Limb (tissue), 2 donors: Measurements from ENCODE around the gene GTF2H4.
"Not testable (repeated sequence)": the region's sequence is repeated elsewhere in the genome, so short reads cannot be mapped to it uniquely, and the experiment has no call there.

ENCODE experiments used
- DNase-seq, 2 donors: peaks; one replicate each; pipeline ENCODE4 v3.0.0-alpha.2; 2016; ENCODE audit errors: extremely low spot score in 2 of 2

GTF2H4 gene

DNA sequence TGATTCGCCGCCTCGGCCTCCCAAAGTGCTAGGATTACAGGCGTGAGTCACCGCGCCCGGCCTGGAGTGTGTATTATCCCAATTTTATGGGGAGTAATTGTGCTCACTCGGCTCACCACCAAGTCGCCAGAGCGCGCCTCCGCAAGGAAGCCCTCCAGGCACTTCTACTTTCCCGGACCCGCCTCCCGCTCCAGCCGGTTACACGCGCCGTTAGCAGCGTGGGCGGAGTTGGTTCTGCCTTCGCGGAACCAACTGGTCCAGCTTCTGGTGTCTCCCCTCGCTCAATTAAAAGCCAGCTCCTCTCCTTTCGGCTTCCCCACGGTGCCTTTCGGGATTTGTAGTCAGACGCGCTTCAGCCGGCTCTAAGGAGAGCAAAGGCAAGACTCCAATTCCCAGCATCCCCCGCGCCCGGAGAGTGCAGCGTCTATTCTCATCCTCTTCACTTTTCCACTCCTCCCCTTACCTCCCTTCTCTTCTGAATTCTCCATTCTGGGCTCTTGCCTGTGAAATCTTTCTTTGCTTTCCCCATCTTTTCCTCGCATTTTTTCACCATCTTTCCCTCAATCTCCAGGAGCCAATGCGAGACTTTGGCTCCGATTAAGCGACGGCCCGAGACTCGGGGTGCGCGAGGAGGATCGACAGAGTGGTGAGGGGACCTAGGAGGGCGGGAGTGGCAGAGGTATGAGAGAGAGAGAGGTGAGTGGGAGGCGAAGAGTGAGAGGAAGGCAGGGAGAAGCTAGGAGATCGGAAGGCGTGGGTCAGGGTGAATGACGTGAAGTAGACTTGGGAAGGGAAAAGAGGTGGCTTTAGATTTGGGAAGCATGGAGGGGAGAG, at the start of gene GTF2H4:
TSS of gene GTF2H4 (plus strand) at position 450 of the 834 bp plus-strand sequence.
- peak; percentile 95 to 99 for DNase-seq

DNA sequence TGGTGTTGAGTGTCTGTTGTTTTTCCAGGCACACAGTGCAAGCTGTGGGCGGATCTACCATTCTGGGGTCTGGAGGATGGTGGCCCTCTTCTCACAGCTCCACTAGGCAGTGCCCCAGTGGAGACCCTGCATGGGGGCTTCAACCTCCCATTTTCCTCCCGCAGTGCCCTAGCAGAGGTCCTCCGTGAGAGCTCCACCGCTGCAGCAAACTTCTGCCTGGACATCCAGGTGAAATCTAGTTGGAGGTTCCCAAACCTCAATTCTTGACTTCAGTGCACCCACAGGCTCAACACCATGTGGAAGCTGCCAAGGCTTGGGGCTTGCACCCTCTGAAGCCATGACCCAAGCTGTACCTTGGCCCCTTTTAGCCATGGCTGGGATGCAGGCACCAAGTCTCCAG, 48.3 kb upstream of the GTF2H4 start:
- DNase-seq = not testable (repeated sequence)

DNA sequence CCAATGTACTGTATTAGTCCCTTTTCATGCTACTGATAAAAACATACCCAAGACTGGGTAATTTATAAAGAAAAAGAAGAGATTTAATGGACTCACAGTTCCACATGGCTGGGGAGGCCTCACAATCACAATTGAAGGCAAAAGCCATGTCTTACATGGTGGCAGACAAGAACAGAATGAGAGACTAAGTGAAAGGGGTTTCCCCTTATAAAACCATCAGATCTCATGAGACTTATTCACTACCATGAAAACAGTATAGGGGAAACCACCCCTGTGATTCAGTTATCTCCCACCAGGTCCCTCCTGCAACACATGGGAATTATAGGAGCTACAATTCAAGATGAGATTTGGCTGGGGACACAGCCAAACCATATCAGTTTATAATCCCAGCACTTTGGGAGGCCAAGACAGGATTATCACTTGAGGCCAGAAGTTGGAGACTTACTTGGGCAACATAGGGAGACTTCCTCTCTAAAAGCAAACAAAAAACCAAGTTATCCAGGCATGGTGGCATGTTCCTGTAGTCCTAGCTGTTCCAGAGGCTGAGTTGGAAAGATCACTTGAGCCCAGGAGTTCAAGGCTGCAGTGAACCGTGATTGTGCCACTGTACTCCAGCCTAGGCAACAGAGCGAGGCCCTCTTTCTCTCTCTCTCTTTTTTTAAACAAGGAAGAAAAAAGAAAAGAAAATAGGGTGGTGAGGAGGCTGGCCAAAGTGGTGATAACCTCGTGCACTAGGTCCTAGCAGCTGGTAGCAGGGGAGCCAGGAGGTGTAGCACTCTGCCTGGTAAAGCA, 46.6 kb upstream of the GTF2H4 start:
- no peak for DNase-seq

DNA sequence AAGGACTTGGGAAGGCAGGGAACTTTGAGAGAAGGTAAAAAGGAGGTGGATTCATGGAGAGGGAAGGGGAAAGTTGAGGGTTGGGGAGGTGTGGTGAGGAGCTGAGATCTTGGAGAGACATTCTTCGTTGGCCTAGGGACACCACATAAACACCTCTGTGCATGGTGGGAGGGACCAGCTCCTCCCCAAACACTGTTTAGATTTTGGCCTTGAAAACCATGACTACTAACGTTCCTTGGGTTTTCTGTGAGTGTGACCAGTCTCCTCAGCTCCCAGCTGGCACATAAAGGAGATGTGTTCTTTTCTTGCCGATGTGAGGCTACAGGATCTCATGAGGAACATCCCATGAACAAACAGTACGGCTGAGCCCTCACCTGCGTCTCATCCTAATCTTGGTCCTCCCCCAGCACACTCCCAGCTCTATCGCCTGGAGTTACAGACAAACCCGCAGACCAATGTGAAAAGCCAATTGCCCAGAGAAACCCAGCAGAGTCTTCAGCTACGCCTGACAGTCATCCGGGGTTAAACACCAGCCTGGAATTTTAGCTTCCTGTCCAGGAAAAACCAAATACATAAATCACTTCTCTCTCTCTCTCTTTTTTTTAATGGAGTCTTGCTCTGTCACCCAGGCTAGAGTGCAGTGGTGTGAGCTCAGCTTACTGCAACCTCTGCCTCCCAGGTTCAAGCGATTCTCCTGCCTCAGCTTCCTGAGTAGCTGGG, 45.7 kb upstream of the GTF2H4 start:
- DNase-seq = no peak

DNA sequence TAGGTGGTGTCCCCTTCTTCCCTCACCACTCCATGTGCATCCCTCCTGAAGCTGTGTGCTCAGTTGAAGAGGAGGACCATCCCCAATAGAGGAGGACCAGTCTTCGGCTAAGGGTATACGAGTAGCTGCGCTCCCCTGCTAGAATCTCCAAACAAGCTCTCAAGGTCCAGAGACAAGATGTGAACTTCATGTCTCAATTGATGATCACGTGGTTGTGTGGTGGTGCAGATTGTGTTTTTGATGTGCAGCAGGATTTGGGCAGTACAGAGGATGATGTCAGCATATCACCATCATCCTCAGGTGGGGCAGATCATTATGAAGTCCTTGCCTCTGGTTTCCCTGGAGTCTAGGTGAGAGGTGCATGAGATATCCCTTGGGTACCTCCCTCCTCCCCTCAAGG, 43.7 kb upstream of the GTF2H4 start:
- no peak for DNase-seq

DNA sequence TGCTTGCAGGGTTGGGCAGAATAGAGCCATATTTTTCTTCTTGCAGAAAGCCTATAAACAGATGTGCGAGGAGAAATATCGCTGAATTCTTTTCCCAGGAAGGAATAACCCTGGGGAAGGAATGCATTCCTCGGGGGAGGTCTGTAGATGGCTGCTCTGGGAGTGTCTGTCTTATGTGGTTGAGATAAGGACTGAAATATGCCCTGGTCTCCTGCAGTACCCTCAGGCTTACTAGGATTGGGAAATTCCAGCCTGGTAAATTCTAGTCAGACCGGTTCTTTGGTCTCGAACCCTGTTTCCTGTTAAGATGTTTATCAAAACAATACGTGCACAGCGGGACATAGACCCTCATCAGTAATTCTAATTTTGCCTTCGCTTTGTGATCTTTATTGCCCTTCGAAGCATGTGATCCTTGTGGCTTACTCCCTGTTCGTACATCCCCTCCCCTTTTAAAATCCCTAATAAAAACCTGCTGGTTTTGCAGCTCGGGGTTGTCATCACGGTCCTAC, 38.7 kb upstream of the GTF2H4 start:
- DNase-seq = not testable (repeated sequence)

DNA sequence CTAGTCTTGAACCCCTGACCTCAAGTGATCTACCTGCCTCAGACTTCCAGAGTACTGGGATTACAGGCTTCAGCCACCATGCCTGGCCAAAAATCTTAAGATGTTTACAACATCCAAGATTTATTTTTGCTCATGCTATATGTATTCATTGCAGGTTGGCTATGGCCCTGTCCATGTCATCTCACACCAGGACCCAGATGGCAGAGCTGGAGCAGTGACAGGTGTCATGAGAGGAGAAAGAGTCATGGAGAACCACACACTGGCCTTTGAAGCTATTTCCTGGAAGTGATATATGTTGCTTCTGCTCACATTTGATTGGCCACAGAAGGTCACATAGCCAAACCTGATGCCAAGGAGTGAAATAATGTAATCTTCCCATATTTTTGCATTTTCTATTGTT, 37.5 kb upstream of the GTF2H4 start:
- DNase-seq = no peak

DNA sequence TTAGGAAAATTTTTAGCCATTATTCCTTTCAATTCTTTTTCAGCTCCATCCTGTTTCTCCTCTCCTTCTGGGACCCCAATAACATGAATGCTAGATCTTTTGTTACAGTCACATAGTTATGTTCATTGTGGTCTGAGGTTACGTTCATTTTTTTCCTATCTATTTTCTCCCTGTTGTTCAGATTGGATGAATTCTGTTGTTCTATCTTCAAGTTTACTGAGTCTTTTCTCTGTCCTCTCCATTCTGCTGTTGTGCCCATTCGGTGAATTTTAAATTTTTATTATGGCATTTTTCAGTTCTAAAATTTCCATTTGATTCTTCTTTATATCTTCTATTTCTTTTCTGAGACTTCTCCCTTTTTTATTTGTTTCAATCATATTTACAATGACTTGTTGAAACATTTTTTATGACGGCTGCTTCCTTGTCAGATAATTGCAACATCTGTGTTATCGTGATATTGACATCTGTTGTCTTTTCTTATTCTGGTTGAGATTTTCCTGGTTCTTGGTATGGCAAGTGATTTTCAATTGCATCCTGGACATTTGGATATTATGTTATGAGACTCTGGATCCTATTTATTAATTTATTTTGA, 36.3 kb upstream of the GTF2H4 start:
- DNase-seq = no peak

DNA sequence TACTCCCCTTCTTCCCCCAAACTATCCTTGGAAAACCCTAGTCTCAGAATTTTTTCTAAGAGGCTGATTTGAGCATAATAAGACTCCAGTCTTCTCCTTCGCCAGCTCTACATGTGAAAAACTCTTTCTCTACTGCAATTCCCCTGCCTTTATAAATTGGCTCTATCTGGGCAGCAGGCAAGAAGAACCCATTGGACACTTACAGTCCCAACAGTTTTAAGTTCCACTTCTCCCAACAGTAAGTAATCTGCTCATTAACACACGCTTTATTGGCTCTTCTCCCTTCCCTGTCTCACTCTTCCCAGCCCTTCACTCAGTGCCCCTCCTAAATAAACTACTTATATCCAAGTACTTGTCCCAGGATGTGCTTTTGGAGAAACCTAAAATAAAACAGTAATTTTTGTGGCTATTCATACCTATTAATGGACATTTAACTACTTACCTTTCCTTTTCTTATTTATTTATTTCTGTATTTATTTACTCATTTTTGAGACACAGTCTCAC, 34.8 kb upstream of the GTF2H4 start:
- DNase-seq = no peak

DNA sequence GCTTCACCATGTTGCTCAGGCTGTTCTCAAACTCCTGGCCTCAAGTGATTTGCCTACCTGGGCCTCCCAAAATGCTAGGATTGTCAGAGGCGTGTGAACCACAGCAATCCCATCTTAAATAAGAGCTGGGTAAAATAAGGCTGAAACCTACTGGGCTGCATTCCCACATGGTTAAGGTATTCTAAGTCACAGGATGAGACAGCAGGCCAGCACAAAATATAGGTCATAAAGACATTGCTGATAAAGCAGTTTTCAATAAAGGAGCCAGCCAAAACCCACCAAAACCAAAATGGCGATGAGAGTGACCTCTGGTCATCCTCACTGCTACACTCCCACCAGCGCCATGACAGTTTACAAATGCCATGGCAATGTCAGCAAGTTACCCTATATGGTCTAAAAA, 34.2 kb upstream of the GTF2H4 start:
- not testable (repeated sequence) for DNase-seq

DNA sequence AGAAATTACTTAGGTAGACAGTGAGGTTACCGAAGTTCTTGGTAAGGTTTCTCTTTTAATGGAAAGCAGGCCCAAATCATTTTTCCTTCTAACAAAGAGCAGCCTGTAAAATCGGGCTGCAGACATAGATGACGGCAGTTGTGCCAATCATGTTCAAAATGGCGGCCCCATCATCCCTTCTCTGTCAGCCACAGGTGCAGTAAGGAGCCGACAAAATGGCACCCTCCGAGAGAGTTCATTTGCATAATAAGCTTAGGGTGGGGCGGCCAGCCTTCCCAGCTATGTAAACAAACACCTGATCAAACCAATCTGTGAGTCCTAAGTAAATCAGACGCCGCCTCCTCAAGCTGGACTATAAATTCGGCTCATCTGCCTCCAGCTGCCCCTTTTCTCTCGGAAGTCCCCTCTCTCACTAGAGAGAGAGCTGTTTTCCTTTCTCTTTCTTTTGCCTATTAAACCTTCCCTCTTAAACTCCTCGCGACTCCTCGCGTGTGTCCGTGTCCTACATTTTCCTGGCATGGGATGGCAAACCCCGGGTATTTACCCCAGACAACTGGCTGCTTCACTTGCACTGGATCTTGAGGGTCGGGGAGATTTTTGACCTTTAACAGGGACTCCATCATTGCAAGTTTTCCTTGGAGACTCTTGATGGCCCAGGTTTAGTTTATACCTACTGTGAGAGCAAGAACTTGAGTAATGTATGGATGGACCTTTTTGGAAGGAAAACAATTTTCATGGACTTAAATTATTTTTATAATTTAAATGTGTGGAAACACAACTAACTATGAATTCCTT, 32.6 kb upstream of the GTF2H4 start:
- no peak for DNase-seq

DNA sequence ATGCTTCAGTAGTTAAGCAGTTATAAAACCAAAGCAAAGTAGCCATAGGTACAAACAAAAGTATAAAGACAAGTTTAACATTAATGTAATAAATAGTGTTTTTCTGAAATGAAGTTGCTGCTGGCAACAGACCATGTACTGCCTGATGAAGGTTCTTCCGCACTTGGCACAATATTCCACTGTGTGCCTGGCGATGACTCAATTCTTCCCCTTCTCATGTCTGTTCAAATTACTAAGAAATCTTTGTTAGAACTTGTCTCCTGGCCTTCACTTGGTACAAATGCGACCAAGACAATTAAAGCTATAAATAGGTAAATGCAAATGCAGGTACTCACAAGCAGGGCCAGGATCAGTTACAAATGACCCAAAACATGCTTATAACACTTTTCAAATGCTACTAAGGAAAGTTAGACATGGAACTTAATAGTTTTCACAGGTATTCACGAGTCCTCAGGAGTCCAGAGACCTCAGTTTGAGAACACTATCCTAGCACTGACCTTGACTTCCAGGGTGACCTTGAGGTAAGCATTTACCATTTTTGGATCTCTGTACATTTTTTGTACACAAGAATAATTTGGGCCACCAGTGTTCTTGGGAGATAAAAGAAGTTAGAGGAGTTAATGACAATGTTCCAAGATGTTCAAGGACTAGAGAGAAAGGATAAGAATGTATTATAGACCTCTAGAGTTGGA, 31.8 kb upstream of the GTF2H4 start:
- no peak for DNase-seq

DNA sequence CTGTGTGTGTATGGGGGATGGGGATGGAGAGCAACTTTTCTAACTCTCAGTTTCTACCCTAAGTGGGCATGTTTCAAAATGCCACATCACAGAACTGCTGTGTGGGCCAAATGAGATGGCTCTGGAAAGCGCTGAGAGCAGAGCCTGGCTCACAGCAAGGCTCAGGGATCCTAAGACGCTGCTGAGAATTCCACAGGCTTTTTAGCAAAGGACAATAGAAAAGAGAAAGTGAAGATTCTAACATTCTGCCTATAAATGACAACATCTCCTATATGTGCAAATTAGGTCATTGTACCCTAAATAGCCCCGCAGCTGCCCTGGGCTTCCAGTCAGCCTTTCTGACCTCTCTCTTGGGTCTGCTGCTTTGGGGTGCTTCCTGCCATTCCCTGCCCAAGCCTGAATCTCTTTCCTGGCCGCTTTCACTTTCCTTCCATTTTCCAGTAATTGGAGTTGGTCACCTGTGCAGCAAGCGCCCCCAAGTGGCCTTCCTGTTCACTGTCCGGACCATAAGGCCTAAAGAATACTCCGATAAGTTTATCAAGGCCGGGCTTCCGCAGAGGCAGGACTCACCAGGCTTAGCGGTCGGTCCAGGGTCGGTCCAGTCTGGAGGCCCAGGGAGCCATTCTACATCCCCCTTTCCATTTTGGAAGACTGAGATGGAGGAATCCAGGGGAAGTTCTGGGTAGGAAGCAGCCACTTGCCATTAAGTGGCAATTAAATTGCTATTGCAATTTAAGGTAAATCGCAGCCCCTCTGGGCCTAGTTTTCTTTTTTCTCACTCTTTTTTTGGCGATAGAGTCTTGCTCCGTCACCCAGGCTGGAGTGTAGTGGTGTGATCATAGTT, 30.4 kb upstream of the GTF2H4 start:
- peak; percentile 88 to 91 for DNase-seq

DNA sequence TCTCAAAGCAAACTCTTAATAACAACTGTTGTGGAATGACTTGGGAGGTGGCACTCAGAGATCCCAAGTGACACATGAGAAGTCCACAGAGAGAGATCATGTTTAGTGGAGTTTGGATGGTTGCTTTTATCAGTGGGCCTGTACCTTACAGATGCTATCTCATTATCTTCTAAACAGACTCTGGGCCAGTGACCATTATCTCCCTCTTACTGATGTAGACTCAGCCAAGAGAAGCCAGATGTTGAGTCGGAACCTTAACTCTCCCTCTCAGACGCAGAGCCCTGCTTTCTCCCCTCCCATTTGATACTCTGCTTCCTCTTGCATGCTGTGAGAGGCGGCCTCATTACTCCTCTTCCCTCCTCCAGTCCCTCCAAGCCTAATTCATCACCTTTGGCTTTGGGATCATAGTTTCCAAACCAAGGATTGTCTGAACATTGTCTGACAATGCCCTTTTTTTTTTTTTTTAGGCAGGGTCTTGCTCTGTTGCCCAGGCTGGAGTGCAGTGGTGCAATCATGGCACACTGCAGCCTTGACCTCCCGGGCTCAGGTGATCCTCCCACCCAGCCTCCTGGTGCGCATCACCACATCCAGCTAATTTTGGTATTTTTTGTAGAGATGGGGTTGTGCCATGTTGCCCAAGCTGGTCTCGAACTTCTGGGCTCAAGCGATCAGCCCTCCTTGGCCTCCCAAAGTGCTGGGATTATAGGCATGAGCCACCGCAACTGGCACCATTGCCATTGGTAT, 28.2 kb upstream of the GTF2H4 start:
- DNase-seq = no peak

DNA sequence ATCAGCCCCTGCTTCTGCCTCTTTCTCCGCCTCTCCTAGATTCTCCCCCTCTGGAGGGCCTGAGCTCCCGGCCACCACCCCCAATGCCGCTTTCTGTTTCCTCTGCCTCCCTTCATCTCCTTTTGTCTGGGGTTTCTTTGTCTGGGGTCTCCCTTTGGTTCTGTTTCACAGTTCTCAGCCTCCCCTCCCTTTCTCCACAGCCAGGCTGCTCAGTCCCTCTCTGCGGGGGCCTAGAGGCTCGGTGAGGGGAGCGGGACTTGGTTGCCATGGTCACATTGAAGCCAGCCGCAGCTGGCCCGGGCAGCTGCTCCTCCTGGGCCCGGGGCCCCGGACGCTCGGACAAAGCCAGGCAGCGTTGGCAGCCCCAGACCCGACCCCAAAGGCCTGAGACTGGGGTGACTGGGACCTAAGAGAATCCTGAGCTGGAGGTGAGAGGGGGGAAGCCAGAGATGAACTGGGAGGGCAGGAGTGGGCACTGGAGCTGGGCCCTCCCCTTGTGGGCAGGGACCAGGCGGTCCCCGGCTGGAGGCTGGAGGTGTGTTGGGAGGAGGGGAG, 27.2 kb upstream of the GTF2H4 start:
- peak in 1 of 2 donors; percentile 80 for DNase-seq

DNA sequence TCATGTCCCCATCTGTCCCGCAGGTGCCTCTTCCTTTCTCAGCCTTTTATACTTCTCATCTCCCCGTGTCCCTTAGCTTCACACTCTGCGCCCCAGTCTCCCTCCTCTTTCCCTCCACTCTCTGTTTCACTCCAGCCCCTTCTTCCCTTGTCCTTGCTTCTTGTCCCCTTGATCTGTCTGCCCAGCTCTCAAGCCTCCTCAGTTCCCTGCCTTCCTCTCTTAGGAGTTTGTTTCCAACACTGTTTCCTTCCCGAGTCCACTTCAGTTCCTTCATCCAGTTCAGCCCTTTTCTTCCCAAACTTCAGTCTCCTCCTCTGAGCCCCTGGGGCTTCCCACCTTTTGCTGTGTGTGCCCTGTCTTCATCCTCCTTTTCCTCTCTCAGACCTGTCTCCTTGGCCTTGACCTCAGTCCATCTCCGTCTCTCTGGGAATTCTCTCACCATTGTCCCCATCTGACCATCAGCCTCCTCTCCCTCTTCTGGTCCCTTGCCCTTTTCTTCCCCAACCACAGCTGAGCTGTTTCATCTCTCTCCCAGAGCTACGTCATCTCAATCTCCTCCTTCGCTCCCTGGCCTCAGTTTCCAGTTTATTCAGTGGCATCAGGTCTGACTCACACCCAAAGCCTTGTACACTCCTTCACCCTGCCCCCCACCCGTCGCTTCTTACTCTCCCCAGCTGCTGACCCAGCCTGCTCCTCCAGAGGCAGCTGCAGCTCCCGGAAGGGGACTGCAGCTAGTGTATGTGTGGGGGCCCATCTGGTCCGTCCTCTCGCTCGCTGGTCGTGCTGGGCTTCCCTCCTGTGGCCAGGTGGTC, 26.4 kb upstream of the GTF2H4 start:
- peak in 1 of 2 donors; percentile 66 for DNase-seq

DNA sequence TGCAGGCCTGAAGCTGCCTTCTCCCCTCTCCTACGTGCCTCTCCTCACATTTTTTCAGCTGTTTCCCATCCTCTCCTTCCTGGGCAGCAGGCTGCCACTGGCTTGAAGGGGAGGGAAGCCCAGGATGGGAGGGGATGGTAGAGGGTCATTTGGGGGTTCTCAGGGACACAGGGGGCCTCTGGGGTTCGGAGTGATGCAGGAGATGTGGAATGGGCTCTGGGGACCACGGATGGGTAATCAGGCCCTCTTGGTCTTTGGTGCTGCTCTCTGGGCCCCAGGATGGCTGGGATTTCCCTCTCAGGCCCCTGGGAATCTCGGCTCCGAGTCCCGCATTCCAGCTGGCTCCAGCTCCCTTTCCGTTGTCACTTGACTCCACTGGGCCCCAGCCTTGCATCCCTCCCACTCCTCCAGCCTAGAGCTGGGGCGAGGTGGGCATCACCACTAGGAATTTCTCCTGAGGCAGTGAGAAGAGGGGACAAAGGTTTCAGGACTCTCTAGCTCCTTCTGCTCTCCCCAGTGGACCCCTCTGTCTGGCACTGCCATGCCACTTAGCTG, 25.7 kb upstream of the GTF2H4 start:
- peak in 1 of 2 donors; percentile 61 for DNase-seq
